Gastroesophageal sphincter (tissue), 3 donors: Measurements from ENCODE around the gene ARHGEF11.

ENCODE experiments used
- EP300 ChIP-seq: sonication (generic); formaldehyde crosslinking; IDR thresholded peaks from one replicate; pipeline ENCODE4 v1.6.1; 2017; ENCODE audit warnings: antibody characterized with exemption, mild to moderate bottlenecking
- POLR2A ChIP-seq, 2 donors: fragments of 450-650 bp; IDR thresholded peaks; one replicate each; pipeline ENCODE4 v1.6.1; 2017; ENCODE audit warnings: antibody characterized with exemption in 2 of 2, mild to moderate bottlenecking in 2 of 2, moderate library complexity in 1 of 2
- TF ChIP-seq, protein P1 (sequence below), 4 experiments: fragments of 200-600 bp in 2 of 4; fragments of 450-650 bp in 2 of 4; sonication (generic) in 1 of 4; IDR thresholded peaks; one replicate each; pipeline ENCODE4 v1.5.1; 2017 to 2019; ENCODE audit warnings: antibody characterized with exemption in 4 of 4, mild to moderate bottlenecking in 2 of 4, moderate library complexity in 2 of 4

DNA sequence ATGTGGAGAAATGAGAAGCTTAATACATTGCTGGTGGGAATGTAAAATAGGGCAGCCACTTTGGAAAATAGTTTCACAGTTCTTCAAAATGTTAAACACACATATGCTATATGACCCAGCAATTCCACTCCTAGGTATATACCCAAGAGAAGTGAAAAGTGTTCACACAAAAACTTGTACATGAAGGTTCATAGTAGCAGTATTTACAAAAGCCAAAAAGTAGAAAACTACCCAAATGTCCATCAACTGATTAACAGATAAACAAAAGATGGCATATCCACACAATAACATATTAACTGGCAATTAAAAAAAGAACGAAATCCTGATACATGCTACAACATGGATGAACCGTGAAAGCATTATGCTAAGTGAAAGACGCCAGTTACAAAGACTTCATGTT, 33.7 kb downstream of the ARHGEF11 start:
- TF ChIP-seq, protein P1, sequence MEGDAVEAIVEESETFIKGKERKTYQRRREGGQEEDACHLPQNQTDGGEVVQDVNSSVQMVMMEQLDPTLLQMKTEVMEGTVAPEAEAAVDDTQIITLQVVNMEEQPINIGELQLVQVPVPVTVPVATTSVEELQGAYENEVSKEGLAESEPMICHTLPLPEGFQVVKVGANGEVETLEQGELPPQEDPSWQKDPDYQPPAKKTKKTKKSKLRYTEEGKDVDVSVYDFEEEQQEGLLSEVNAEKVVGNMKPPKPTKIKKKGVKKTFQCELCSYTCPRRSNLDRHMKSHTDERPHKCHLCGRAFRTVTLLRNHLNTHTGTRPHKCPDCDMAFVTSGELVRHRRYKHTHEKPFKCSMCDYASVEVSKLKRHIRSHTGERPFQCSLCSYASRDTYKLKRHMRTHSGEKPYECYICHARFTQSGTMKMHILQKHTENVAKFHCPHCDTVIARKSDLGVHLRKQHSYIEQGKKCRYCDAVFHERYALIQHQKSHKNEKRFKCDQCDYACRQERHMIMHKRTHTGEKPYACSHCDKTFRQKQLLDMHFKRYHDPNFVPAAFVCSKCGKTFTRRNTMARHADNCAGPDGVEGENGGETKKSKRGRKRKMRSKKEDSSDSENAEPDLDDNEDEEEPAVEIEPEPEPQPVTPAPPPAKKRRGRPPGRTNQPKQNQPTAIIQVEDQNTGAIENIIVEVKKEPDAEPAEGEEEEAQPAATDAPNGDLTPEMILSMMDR (IDR thresholded peaks at IDR 0.05): no peak
- TF ChIP-seq POLR2A (IDR thresholded peaks at IDR 0.05): no peak
- no peak for TF ChIP-seq EP300
